ENCODE data around the gene UNC50. TPM values are rescaled to one million over a fixed set of nuclear protein-coding genes. Genes with fewer than 3 reads are reported as not detected.

The UNC50 gene
- total RNA-seq, 4 donors from 2014 or later = 23.9 to 46.8 (median 36.3) TPM

GRCh38 chr2:98582523-98582922 is 25.9 kb upstream of the UNC50 start:
- TF ChIP-seq POLR2A (IDR thresholded peaks at IDR 0.05) = no peak
- no peak for TF ChIP-seq POLR2AphosphoS5 (IDR thresholded peaks at IDR 0.05)
- TF ChIP-seq, protein P1, sequence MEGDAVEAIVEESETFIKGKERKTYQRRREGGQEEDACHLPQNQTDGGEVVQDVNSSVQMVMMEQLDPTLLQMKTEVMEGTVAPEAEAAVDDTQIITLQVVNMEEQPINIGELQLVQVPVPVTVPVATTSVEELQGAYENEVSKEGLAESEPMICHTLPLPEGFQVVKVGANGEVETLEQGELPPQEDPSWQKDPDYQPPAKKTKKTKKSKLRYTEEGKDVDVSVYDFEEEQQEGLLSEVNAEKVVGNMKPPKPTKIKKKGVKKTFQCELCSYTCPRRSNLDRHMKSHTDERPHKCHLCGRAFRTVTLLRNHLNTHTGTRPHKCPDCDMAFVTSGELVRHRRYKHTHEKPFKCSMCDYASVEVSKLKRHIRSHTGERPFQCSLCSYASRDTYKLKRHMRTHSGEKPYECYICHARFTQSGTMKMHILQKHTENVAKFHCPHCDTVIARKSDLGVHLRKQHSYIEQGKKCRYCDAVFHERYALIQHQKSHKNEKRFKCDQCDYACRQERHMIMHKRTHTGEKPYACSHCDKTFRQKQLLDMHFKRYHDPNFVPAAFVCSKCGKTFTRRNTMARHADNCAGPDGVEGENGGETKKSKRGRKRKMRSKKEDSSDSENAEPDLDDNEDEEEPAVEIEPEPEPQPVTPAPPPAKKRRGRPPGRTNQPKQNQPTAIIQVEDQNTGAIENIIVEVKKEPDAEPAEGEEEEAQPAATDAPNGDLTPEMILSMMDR (IDR thresholded peaks at IDR 0.05) = no peak
- no peak for TF ChIP-seq EP300 (IDR thresholded peaks at IDR 0.05; ENCODE audit: low read depth)
- no peaks in the 10 kb centered on the region for H3K9me3 ChIP-seq
- peaks cover 0 to 14% (median 9%) of the 10 kb centered on the region in 4 donors for H3K4me1 ChIP-seq
- H3K27ac ChIP-seq = no peak overlapping the region
- no peak for DNase-seq
- in situ Hi-C loops (cut with MboI; ENCODE audit: low pct_ligation_motif_present in 1 of 4, low pct_unique_long_range_greater_than_20kb in 1 of 4, low sequenced_read_pairs in 3 of 4) (loop anchor here in 1 of 4 donors (25.0 kb wide), 1 partner anchor 170 kb away; no protein-coding TSS in a partner anchor), intact Hi-C loops (cut with DNase I; ENCODE audit: low total_unique reads) (no loop called here)
- H3K27me3 ChIP-seq = no peaks in the 10 kb centered on the region
- 96 to 98% methylated on average over 6 to 9 of the region's 9 CpGs for WGBS, 2 donors (ENCODE audit: low coverage in 1 of 2)
- H3K4me3 ChIP-seq = no peak overlapping the region
- peaks cover 0 to 6% (median 0%) of the 10 kb centered on the region in 4 donors for H3K36me3 ChIP-seq

DNA sequence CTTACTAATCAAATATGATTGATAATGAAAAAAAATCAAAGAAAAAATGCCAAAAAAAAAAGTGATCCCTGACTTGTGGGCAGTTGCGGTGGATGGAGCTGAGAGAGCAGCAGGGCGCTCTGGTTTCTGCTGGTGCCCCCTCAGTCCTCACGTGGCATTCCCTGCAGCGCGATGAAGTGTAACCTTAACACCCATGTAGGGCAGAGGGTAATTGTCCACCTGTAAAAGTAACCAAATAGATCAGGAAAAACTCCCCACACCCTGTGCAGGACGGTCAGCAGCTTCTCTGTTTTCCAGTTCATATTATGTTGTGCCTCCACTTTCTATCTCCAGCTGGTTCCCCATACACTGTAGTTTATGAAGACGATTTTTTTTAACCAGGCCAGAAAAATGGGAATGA is 25.1 kb upstream of the UNC50 start:
- no peaks in the 10 kb centered on the region for H3K27me3 ChIP-seq
- H3K4me3 ChIP-seq = no peak overlapping the region
- intact Hi-C loops (cut with DNase I; ENCODE audit: low total_unique reads) (no loop called here), in situ Hi-C loops (cut with MboI; ENCODE audit: low pct_ligation_motif_present in 1 of 4, low pct_unique_long_range_greater_than_20kb in 1 of 4, low sequenced_read_pairs in 3 of 4) (loop anchor here in 1 of 4 donors (25.0 kb wide), 1 partner anchor 171 kb away; no protein-coding TSS in a partner anchor)
- H3K27ac ChIP-seq = no peak overlapping the region
- 88% methylated on average over 7 of the region's 7 CpGs for WGBS, 2 donors (ENCODE audit: low coverage in 1 of 2)
- no peak for TF ChIP-seq POLR2AphosphoS5 (IDR thresholded peaks at IDR 0.05)
- no peak for DNase-seq
- H3K9me3 ChIP-seq = no peaks in the 10 kb centered on the region
- peaks cover 0 to 14% (median 9%) of the 10 kb centered on the region in 4 donors for H3K4me1 ChIP-seq
- H3K36me3 ChIP-seq = peaks cover 0 to under 1% (median 0%) of the 10 kb centered on the region in 4 donors

DNA sequence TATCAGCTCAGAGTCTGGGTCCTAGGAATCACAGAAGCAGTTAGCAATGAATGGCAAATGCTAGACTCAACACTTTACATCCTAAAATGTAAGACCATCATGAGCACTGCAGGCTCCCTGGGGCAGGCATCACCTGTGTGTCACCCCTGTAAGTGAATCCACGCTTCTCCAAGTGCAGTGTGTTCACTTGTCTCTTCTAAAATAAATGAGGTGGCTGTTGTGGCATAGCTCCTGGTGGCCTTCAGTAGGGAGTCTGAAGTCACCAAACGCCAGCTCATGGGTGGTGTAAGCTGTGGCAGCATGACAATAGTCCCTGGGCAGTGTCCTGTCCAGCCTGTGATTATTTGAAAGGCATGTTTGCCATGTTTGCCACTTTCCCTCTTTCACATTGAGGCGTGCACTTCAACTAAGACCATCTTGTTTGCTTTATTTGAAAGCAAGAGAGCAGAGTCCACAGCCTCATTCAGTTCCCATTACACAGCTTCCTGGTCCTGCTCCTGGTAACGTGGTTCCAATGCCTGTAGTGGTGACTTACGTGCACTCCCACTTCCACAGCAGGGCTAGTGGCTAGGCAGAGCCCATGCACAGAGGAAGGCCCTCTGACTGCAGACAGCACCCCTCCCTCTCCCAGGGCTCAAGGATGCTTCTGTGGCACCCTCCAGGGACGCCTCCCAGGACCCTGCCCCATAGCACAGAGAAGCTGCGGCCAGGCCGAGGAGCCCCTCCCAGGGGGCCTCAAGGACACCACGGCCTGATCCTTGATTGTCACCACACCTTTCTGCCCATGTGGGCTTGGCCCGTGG is 24.4 kb upstream of the UNC50 start:
- Histone ChIP-seq H3K9me3 (no peaks in the 10 kb centered on the region), H3K4me3 (no peak overlapping the region), H3K27ac (peak overlapping the region in 3 of 4 donors; percentile 20 to 46 (median 35)), H3K36me3 (no peaks in the 10 kb centered on the region), H3K4me1 (peaks cover 0 to 14% (median 9%) of the 10 kb centered on the region in 4 donors), H3K27me3 (no peaks in the 10 kb centered on the region)
- 75% methylated on average over 10 of the region's 10 CpGs; no CpG with 5 or more reads in 1 of the 2 donors for WGBS, 2 donors (ENCODE audit: low coverage in 1 of 2)
- TF ChIP-seq EP300 (IDR thresholded peaks at IDR 0.05; ENCODE audit: low read depth) (no peak), POLR2A (IDR thresholded peaks at IDR 0.05) (no peak), POLR2AphosphoS5 (IDR thresholded peaks at IDR 0.05) (no peak)
- TF ChIP-seq, protein P1 (IDR thresholded peaks at IDR 0.05) = no peak
- DNase-seq = peak; percentile 27
- in situ Hi-C loops (cut with MboI; ENCODE audit: low pct_ligation_motif_present in 1 of 4, low pct_unique_long_range_greater_than_20kb in 1 of 4, low sequenced_read_pairs in 3 of 4) (loop anchor here in 1 of 4 donors (25.0 kb wide), 1 partner anchor 172 kb away; no protein-coding TSS in a partner anchor), intact Hi-C loops (cut with DNase I; ENCODE audit: low total_unique reads) (no loop called here)

GRCh38 chr2:98585386-98585785 is 23.0 kb upstream of the UNC50 start:
- Histone ChIP-seq H3K36me3 (no peaks in the 10 kb centered on the region), H3K9me3 (no peaks in the 10 kb centered on the region), H3K4me3 (no peak overlapping the region), H3K27ac (no peak overlapping the region), H3K27me3 (no peaks in the 10 kb centered on the region), H3K4me1 (peaks cover 0 to 14% (median 9%) of the 10 kb centered on the region in 4 donors)
- WGBS, 2 donors (ENCODE audit: low coverage in 1 of 2) = 94 to 95% methylated on average over 3 to 10 of the region's 10 CpGs
- no peak for DNase-seq
- TF ChIP-seq POLR2A (IDR thresholded peaks at IDR 0.05) = no peak
- TF ChIP-seq POLR2AphosphoS5 (IDR thresholded peaks at IDR 0.05) = no peak
- TF ChIP-seq EP300 (IDR thresholded peaks at IDR 0.05; ENCODE audit: low read depth) = no peak
- TF ChIP-seq, protein P1 (IDR thresholded peaks at IDR 0.05) = no peak
- in situ Hi-C loops (cut with MboI; ENCODE audit: low pct_ligation_motif_present in 1 of 4, low pct_unique_long_range_greater_than_20kb in 1 of 4, low sequenced_read_pairs in 3 of 4) (loop anchor here in 1 of 4 donors (25.0 kb wide), 1 partner anchor 173 kb away; no protein-coding TSS in a partner anchor), intact Hi-C loops (cut with DNase I; ENCODE audit: low total_unique reads) (no loop called here)

All from transverse colon (tissue), 4 donors.